GM18868 (cell line): ENCODE results near the gene ATRN.

Source experiments
- ATAC-seq: cut with Tn5 transposase; IDR thresholded peaks from one replicate; pipeline ENCODE4 v1.9.1; 2021; ENCODE audit warnings: mild to moderate bottlenecking, moderate library complexity; ENCODE audit not compliant: unreplicated experiment

ATRN gene

GRCh38 chr20:3621111-3621510 lies 150.3 kb downstream of the ATRN start:
- ATAC-seq = no peak

- no peak for ATAC-seq
These were observed 151.6 kb downstream of the ATRN start for GRCh38 chr20:3622406-3622805.

- ATAC-seq = no peak
These were observed 156.7 kb downstream of the ATRN start for GRCh38 chr20:3627476-3627875.

- no peak for ATAC-seq
These were observed 157.9 kb downstream of the ATRN start for GRCh38 chr20:3628502-3629314.

- no peak for ATAC-seq
These were observed 159.1 kb downstream of the ATRN start for GRCh38 chr20:3629893-3630292.

GRCh38 chr20:3630429-3630828 lies 159.6 kb downstream of the ATRN start:
- ATAC-seq = no peak

GRCh38 chr20:3631534-3631933 lies 160.7 kb downstream of the ATRN start:
- no peak for ATAC-seq

GRCh38 chr20:3632311-3633004 lies 161.6 kb downstream of the ATRN start:
- no peak for ATAC-seq

GRCh38 chr20:3633913-3634478 lies 163.2 kb downstream of the ATRN start:
- ATAC-seq = no peak

GRCh38 chr20:3635346-3635745 lies 164.5 kb downstream of the ATRN start:
- no peak for ATAC-seq

- ATAC-seq = no peak
These were observed 169.4 kb downstream of the ATRN start for GRCh38 chr20:3640259-3640658.

GRCh38 chr20:3645309-3646066 lies 174.7 kb downstream of the ATRN start:
- no peak for ATAC-seq

GRCh38 chr20:3646067-3646440 lies 175.2 kb downstream of the ATRN start:
- no peak for ATAC-seq

GRCh38 chr20:3646651-3647050 lies 175.8 kb downstream of the ATRN start:
- ATAC-seq = no peak

- ATAC-seq = no peak
These were observed 176.7 kb downstream of the ATRN start for GRCh38 chr20:3647473-3647872.

GRCh38 chr20:3648951-3649350 lies 178.1 kb downstream of the ATRN start:
- ATAC-seq = no peak

GRCh38 chr20:3651204-3651962 lies 180.6 kb downstream of the ATRN start:
- ATAC-seq = no peak

GRCh38 chr20:3652221-3652620 lies 181.4 kb downstream of the ATRN start:
- no peak for ATAC-seq

- no peak for ATAC-seq
These were observed 182.1 kb downstream of the ATRN start for GRCh38 chr20:3652676-3653596.

GRCh38 chr20:3653921-3654320 lies 183.1 kb downstream of the ATRN start:
- no peak for ATAC-seq
